Measurements from ENCODE around the gene FPGT. TPM values are rescaled to one million over a fixed set of nuclear protein-coding genes. Genes with fewer than 3 reads are reported as not detected.

Gene FPGT
- total and polyA plus RNA-seq, 2 of the 13 experiments (the other 11 are each of a cell fraction or from before 2014, with no cell fraction given), result 4.3 to 9.8 TPM

GRCh38 chr1:74197657-74198552 lies at the start of gene FPGT, which contains the start of gene LRRIQ3 (continued):
- TF ChIP-seq ZMYM4 (CRISPR knock-in tag; IDR thresholded peaks at IDR 0.05) (peak; percentile 92), THAP11 (CRISPR knock-in tag; IDR thresholded peaks at IDR 0.05) (peak; percentile 75), RERE (CRISPR knock-in tag; IDR thresholded peaks at IDR 0.05; ENCODE audit: low read depth) (no peak), ZNF430 (CRISPR knock-in tag; IDR thresholded peaks at IDR 0.05) (no peak), RNF219 (CRISPR knock-in tag; IDR thresholded peaks at IDR 0.05) (no peak), SIX4 (CRISPR knock-in tag; IDR thresholded peaks at IDR 0.05) (no peak), ZSCAN21 (CRISPR knock-in tag; IDR thresholded peaks at IDR 0.05; ENCODE audit: borderline replicate concordance) (0 out of 2 replicates have a peak, but pooled peaks have one; percentile 30), ZNF773 (CRISPR knock-in tag; IDR thresholded peaks at IDR 0.05; ENCODE audit: borderline replicate concordance) (no peak), PAF1 (CRISPR knock-in tag; IDR thresholded peaks at IDR 0.05) (no peak), MYC (CRISPR knock-in tag; IDR thresholded peaks at IDR 0.05; ENCODE audit: borderline replicate concordance) (no peak), LRRFIP1 (CRISPR knock-in tag; conservative IDR thresholded peaks at IDR 0.05) (no peak), TARDBP (CRISPR knock-in tag; IDR thresholded peaks at IDR 0.05) (0 out of 2 replicates have a peak, but pooled peaks have one; percentile 44), ZNF12 (CRISPR knock-in tag; IDR thresholded peaks at IDR 0.05) (peak; percentile 14; the same call in 1 of the 2 replicates)
